Measurements from ENCODE around the gene EBF3.
"Not testable (repeated sequence)": the region's sequence is repeated elsewhere in the genome, so short reads cannot be mapped to it uniquely, and the experiment has no call there.

The EBF3 gene

DNA sequence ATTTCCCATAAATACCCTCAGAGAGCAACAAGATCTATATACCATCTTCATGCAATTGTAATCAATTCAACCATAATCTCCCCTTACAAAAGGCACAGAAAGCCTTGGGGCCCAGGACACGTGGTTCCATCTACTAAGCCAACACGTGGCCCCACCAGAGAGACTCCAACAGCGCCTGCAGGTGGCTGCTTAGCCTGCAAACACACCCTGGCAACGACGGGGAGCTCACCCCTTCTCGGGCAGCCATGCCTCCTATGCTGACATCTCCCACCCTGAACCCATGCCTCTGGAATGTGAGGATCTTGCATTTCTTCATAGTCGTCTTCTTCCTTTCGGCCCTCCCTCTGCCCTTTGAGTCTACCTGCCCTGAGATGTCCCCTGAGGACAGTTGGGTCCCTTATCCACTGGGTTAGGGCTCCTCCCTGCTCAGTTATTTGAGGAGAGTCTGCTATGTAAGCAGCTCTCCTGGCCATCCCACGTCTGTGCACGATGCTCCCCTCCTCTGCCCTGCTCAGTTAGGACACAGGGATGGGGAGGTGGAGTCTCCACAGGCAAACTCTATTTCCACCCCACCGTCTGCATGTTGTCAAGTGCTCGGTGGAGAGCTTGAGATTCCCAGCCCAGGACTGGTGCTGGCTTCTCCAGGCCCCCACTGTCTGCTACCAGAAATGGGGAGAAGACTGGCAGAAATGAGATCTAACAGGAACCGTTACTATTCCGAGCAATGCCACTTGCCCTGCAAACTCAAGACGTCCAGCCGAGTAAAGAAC lies 36.5 kb downstream of the EBF3 start:
- TF ChIP-seq, protein P1, sequence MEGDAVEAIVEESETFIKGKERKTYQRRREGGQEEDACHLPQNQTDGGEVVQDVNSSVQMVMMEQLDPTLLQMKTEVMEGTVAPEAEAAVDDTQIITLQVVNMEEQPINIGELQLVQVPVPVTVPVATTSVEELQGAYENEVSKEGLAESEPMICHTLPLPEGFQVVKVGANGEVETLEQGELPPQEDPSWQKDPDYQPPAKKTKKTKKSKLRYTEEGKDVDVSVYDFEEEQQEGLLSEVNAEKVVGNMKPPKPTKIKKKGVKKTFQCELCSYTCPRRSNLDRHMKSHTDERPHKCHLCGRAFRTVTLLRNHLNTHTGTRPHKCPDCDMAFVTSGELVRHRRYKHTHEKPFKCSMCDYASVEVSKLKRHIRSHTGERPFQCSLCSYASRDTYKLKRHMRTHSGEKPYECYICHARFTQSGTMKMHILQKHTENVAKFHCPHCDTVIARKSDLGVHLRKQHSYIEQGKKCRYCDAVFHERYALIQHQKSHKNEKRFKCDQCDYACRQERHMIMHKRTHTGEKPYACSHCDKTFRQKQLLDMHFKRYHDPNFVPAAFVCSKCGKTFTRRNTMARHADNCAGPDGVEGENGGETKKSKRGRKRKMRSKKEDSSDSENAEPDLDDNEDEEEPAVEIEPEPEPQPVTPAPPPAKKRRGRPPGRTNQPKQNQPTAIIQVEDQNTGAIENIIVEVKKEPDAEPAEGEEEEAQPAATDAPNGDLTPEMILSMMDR (conservative IDR thresholded peaks at IDR 0.05): no peak

DNA sequence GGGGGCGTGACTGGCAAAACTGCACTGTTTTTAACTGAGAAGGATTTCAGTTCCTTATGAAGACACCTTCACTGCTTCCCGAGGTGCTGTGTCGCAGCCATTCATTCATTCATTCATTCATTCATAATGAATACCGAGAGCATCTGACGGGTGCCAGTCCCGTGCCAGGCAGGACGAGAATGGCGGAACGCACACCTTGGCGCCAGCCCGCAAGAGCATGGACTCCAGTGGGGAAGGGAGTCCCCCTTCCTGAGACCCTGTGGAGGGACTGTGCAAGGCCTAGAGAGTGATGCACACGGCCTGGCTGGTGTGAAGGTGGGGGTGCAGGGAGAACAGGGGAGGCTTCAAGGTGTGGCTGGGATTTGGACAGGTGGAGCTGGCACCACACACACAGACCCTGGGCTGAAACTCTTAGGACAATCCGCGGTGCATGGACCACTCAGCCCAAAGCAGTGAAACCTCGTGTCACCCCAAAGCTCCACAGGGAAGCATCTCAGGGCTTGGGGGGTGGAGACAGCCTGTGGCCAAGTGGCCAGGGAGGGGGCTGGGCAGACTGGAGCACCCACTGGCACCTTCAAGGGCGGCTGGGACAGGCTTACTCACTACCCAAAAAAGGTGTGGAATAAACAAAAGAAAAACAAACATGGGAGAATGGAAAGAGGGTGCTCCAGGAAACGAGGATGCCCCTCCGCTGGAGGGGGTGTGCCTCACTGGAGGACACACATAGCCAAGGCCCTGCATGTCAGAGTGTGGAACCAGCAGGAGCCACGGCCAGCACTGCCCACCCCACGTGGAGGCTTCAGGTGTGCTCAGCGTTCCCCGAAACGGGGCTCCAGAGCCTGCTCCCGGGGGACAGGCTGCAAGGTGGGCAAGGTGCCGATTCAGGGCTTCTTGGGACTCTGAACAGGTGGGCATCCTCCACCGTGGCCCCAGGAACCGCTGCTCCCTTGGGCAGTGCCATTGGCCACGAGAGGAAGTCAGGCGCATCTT lies 37.7 kb downstream of the EBF3 start:
- H3K27ac ChIP-seq: no peak overlapping the region
- TF ChIP-seq, protein P1 (conservative IDR thresholded peaks at IDR 0.05): no peak

More for the DNA sequence above, 36.5 kb downstream of the EBF3 start:
- no peak overlapping the region for H3K27ac ChIP-seq

DNA sequence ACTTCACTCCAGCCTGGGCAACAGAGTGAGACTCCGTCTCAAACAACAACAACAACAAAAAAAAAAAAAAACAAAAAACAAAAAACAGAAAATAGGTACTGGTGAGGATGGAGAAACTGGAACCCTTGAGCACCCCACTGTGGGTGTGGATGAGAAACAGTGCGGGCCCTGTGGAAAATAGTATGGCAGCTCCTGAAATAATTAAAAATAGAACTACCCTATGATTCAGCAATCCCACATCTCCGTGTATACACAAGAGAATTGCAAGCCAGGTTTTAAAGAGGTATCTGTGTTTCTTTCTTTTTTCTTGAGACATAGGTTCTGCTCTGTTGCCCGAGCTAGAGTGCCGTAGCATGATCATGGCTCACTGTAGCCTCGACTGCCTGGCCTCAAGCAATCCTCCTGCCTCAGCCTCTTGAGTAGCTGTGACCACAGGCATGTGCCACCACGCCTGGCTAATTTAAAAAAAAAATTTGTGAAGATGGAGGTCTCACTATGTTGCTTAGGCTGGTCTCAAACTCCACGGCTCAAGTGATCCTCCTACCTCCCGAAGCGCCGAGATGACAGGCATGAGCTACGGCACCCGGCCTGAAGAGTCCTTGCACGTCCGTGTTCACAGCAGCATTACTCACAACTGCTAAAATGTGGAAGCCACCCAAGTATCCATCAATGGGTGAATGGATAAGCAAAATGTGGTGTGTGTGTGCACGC lies 39.5 kb downstream of the EBF3 start:
- TF ChIP-seq, protein P1 (conservative IDR thresholded peaks at IDR 0.05): no peak
- H3K27ac ChIP-seq: no peak overlapping the region

DNA sequence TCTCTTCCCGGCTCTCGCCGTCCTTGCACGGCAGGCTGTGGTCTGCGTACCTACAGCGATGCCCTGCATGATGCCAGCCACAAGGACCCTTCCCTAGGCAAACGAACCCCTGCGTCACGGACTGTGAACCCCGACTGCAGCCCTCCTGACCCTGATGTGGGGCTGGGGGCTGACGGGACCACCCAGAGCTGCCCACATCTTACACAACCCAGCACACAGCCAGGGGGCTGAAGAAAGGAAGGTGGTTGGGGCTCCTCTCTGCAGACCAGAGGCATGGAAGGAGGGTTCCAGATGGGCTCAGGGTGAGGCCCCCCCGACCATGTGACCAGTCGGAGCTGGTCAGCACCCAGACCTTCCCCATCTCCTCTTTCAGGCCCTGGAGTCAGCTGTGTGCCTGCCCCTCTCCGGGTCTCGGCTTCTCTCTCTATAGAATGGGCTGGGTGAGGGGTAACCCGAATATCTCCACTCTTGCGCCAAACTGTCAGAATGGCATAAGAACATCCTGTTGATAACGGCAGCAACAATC lies 41.4 kb downstream of the EBF3 start:
- no peak overlapping the region for H3K27ac ChIP-seq
- TF ChIP-seq, protein P1 (conservative IDR thresholded peaks at IDR 0.05): no peak

DNA sequence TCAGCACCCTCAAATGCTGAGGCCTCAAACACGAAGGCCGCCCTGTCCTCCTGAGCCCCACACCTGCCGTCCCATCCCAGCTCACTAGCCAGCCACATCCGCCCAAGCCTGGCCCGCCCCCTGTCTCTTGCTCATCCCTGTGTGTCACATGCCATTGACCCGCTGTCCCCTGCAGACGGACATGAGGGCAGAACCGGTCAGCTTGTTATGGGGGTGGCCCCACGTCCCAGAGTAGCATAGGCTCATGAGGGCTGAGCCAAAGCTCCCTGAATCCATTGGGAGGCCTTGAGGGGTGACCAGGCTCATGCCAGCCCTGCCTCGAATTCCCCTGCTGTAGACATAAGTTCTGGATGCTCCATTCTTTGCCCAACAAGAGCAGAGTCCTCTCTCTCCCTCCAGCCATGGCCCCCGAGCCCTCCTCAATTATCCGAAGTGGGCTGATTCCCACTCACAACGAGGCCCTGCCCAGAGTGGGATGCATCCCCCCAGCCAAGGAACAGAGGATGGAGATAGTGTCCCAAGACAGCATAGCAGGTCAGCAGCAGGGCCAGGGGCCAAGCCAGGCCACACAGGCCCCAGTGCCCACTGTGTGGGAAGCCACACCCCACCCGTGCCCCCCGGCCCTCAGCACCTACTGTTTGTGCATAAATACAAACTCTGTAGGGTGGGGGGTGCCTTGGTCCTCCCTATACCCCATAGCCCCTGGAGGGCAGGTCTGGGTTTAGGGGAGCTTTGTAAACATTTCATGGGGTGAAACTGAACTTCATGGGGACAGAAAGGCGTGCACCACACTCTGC lies 42.1 kb downstream of the EBF3 start:
- no peak overlapping the region for H3K27ac ChIP-seq

DNA sequence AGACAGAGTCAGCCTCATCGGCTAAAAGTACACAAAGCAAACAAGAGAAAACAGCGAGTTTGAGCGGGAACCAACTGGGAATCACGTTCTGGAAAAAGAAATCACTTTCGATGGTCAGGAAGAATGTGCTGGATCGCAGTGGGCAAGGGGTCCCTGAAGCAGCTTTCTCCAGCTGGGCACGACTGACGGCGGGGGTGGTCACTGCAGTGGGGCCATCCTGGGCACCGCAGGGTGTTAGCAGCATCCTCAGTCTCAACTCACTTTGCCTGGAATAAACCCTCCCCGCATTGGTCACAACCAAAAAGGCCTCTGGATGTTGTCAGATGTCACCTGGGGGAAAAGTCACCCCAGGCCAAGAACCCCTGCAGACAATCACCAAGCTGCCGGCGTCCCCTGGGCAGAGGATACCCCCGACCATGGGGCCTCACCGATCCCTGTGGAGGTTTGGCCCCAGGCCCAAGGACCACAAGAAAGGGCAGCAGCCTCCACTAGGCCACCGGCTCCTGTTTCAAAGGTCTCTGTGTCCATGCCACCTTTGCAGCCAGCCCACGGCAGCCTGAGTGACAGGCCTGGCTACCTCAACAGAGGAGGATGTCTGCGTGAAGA lies 42.9 kb downstream of the EBF3 start:
- TF ChIP-seq, protein P1 (conservative IDR thresholded peaks at IDR 0.05): no peak

More for the DNA sequence above, 42.1 kb downstream of the EBF3 start:
- TF ChIP-seq, protein P1 (conservative IDR thresholded peaks at IDR 0.05): no peak

DNA sequence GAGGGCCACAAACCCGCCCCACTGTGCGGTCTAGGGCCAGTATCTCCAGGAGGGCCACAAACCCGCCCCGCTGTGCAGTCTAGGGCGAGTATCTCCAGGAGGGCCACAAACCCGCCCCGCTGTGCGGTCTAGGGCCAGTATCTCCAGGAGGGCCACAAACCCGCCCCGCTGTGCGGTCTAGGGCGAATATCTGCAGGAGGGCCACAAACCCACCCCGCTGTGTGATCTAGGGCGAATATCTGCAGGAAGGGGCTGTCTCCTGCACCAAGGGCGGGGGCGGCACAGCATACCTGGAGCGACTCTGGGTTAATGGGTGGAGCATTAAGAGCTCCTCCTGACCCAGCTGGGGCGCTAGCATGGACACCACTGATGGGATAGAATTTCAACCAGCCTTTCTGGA lies 43.9 kb downstream of the EBF3 start:
- H3K27ac ChIP-seq: not testable (repeated sequence)

More for the DNA sequence above, 42.9 kb downstream of the EBF3 start:
- H3K27ac ChIP-seq: no peak overlapping the region
